Activated naive CD4-positive, alpha-beta T cell (primary cell): ENCODE data around the gene C15orf62.
A peak's percentile ranks its signal among the peaks of the same experiment; 100 is the strongest.

ENCODE experiments used
- DNase-seq, 4 experiments: peaks; one replicate each; lab custom pipeline; 2025; lab: John Stamatoyannopoulos, UW

The C15orf62 gene

DNA sequence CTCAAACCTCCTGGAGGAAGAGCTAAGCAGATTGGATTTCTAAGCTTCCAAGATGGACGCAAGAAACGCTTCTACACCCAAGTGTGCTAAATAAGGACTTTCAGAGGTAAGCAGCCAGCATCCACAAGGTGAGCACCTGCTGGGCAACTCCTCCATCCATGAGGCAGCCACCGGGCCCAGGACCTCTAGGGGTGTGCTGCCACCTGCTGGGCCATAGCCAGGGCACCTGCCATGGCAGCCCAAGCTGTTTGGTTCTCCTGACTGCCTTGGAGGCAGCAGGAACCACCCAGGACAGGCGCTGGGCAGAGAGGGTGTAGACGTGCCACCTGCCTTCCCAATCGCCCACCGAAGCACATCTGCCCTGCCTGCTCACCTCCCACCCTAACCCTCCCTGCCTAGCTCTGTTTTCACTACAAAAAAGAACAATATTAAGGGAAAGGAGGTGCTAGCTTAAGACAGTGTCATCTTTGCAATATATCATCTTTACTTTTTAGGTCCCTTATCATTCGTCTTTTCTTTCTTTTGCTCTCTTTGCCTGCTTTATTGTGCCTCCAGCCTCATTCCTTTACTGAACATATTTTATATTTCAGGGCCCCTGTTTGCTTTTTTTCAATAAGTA, 12.9 kb downstream of the C15orf62 start:
- DNase-seq: peak; percentile 35 to 77 (median 62)

DNA sequence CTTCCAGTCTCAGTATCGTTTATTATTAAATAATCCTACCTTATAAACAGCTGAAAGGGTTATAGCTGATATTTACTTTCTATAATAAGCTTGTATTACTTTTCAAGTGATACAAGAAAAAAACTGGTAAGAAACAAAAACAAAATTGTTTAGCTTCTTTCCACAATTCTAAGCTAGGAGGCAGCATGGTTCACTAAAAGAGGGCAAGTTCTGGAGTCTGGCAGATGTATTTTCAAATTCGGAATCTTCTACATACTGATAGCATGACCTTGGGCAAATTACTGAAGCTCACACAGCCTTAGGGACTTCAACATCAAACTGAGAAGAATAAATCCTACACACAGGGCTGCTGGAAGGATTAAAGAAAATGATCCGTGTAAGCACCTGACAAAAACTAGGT, 15.4 kb downstream of the C15orf62 start:
- no peak for DNase-seq

DNA sequence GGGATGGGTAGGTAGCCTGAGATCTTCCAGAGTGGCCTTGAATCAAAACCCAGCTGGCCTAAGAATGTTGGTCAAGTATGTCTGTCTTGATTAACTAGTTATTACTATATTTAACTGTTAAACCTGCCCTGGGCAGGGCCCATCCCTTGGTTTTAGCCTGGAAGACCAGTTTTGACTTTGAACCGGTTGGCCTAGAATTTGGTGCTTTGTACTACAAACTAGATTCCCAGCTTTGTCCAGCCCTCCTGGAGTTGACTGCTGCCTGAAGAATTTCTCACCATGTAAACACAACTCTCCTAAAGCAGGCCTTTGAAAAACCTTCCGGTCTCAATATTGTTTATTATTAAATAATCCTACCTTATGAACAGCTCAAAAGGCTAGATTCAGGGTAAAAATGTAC, 16.0 kb downstream of the C15orf62 start:
- no peak for DNase-seq

DNA sequence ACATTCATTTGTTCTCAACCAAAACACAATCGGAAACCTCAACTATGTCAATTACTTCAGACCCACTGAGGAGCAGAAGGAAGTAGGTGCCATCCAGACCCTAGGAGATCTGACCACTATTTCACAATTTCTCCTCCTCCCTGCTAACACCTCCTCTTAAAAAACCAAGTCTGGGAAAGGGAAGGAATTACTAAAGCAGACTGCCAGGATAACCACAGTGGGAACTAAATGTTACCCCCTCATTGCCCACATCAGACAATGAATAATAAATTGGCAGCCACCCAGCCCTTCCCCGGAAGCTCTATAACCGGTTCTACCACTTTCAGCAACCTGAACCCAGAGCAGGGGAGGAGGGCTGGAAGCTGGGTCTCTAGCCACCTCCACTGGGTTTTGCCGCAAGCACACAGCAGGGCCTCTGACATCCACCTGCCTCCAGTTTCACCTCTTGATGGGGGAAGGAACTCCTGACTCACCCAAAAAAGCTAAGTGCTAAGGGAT, 17.6 kb downstream of the C15orf62 start:
- peak in 2 of 4 experiments; percentile 6 to 9 for DNase-seq

DNA sequence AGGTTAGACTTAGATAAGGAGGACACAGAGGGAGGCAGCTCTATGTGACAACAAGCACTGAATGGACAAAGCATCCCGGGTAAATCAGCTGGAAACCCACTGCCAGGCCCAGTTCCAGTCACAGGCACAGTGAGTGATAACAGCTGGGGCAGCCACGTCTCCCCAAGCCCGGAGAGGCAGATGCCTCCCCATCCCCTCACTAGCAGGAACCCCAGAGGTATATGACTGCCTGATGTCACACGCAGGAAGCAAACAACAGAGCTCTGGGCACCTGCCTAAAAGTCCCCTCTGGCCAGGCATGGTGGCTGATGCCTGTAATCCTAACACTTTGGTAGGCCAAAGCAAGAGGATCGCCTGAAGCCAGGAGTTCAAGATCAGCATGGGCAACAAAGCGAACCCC, 18.2 kb downstream of the C15orf62 start:
- no peak for DNase-seq

DNA sequence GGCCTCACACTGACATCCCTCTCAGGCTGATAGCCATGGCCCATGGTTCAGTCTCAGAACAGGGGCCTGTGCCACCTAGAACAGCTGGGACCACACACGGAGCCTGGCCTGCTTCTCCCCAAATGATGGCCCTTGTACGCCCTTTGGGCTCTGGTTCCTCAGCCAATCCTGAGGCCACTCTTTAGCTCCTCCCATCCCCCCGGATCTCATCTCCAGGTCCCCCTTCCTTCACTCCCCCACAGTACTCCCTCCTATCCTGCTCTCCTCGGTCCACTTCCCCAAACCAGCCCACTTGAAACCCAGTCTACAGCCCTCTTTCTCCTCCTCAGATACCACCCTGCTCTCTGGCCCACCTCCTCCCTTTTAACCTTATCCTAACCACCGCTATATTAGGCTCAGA, 19.3 kb downstream of the C15orf62 start:
- DNase-seq: no peak

DNA sequence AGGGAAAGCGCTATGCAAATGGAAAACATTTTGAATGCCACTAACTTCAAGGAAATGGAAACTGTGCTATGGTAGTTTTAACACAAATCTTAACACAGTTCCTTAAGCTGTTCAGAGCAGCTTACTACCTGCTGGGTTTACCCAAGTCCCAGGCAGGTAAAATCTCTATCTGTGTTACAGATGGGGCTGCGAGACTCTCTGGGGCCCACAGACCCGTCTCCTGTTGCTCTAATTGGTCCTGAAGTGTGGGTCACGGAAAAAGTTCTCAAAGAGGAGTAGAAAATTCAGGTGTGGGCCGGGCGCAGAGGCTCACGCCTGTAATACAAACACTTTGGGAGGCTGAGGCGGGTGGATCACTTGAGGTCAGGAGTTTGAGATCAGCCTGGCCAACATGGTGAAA, 20.2 kb downstream of the C15orf62 start:
- no peak for DNase-seq

DNA sequence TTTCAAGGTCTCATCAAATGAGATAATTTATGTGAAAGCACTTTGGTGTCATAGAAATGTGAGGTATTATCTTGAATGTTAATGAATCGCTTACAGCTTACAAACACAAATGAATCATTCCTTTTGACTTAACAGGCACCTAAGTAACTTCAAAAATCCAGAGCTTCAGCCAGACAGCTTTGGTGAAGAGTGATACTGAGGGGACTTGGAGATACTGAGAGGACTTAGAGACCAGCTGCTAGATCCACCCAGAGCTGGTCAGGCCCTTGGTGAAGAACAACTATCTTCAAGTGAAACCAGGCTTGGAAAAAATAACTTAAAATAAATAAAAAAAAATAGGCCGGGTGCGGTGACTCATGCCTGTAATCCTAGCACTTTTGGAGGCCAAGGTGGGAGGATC, 20.9 kb downstream of the C15orf62 start:
- DNase-seq: no peak

DNA sequence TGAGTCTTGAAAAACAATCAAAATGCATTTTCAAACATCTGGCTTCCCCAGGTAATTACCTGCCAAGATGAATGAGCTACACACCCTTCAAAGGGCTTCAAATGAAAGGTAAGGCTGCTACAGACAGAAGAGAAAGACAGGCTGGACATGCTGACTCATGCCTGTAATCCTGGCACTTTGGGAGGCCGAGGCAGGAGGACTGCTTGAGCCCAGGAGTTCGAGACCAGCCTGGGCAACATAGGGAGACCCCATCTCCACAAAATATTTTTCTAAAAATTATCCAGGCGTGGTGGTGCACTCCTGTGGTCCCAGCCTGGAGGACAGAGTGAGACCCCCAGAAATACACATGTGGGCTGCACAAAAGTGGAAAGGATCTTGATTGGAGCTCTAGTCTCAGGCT, 22.6 kb downstream of the C15orf62 start:
- no peak for DNase-seq

DNA sequence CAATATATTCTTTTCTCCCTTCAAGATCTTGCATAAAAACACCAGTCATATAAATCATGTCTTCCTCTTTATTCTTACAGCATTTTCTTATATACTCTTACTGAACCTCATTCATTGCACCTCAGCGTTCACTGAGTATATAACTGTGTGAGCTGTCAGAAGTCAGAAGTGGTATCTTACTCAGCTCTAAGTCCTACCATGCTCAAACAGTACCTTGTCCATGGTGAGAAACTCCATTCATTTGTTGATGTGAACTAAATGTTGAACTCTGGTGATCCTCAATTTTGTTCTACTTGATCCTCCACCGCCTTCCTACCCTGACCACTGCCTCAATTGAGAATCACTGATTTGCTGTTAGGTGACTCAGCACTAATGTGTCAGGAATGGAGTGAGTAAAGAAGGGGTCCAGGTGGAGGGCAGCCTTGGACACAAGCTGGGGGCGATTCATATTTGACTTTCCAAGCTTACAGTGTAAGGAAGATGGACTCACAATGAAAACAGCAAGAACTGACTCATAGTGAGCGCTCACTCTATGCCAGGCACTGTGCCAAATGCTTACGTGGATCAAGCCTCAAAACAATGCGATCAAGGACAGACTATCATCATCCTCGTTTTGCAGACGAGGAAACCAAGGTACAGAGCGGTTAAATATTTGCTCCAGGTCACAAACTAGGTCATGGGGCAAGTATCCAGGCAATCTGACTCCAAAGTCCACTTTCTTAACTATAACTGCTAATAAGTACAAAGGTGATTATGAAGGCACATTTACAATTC, 23.6 kb downstream of the C15orf62 start:
- no peak for DNase-seq

DNA sequence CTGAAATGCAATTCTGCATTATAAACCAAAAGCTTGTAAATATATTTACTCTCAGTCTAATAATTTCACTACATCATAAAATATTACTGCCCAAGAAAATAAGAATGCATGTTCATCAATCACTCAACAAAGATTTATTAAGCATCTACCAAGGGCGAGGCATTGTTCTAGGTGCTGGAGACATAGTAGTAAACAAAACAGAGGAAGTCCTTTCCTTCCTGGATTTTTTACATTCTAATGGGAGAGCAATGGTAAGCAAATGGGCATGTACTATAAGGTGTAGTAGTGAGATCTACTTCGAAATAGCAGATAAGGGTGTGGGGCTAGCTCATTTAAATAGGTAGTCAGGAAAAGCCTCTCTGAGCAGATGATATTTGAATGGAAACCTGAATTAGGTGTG, 26.3 kb downstream of the C15orf62 start:
- DNase-seq: no peak

DNA sequence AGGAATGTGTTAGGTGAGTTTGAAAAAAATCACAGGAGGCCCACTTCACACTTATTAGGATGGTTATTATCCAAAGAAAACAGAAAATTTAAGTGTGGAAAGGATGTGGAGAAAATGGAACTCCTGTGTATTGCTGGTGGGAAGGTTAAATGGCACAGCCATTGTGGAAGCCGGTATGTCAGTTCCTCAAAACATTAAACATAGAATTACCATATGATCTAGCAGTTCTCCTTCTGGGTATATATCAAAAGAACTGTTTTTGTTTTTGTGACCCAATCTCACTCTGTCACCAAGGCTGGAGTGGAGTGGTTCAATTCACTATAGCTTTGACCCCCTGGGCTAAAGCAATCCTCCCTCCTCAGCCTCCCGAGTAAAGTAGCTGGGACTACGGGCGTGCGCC, 26.7 kb downstream of the C15orf62 start:
- no peak for DNase-seq

DNA sequence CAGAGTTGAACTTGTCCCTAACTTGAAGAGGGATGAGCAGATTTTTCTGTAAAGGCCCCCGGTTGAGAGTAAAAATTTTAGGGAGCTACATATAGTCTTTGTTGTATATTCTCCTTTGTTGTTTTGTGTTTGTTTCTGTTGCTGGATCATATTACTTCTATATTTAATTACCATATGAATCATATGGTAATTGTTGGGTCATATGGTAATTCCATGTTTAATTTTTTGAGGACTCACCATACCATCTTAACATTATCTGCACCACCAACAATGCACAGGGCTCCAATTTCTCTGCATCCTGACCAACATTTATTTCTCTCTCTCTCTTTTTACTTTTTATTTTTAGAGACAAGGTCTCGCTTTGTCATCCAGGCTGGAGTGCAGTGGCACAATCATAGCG, 29.7 kb downstream of the C15orf62 start:
- DNase-seq: no peak

DNA sequence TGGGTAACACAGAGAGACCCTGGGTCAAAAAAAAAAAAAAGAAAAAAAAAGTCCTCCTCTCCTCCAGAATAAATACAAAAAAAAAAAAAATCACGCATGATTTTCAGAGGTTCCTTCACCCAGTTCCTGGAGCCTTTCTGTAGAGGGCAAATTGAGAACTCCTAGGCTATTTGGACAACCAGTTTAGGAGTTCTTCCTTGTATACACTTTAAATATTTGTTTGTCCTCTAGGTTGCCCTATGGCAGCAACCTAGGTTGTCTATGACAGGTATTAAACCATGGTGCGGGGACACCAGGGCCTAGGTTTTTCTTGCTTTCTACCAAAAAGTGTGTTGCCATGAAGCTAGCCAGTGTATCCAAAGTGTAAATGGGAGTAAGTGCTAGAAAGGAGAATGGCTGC, 33.3 kb downstream of the C15orf62 start:
- DNase-seq: no peak

DNA sequence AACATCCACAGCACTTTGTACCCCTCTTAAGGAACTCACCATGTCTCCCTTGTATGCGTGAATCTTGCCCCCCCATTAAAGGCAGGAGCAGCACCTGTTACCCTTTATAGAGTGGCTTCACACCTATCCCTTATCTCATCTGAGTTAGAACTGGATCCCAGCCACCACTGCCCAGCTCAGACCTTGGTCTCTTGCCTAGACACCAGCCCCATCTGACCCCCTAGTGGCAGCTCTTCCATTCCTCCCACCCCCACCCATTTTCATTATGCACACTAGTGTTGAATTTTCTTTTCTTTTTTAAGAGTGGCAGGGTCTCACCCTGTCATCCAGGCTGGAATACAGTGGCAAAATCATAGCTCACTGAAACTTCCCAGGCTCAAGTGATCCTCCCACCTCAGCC, 33.9 kb downstream of the C15orf62 start:
- DNase-seq: no peak

DNA sequence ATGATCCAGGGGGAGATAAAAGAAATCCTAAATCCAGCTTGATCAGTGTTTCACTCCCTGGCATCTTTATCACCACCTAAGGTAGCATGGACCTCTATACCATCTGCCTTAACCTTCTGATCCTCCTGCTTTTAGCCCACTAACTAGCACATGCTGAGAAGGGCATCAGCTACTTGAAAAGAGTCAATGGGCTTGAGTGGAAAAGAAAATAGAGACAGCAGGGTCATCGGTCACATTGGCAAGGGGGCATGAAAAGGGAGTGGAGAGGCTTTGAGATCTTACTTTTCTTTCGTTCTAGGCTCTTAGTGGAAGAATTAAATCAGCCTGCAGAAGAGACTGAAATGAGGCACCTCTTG, 36.9 kb downstream of the C15orf62 start:
- no peak for DNase-seq

DNA sequence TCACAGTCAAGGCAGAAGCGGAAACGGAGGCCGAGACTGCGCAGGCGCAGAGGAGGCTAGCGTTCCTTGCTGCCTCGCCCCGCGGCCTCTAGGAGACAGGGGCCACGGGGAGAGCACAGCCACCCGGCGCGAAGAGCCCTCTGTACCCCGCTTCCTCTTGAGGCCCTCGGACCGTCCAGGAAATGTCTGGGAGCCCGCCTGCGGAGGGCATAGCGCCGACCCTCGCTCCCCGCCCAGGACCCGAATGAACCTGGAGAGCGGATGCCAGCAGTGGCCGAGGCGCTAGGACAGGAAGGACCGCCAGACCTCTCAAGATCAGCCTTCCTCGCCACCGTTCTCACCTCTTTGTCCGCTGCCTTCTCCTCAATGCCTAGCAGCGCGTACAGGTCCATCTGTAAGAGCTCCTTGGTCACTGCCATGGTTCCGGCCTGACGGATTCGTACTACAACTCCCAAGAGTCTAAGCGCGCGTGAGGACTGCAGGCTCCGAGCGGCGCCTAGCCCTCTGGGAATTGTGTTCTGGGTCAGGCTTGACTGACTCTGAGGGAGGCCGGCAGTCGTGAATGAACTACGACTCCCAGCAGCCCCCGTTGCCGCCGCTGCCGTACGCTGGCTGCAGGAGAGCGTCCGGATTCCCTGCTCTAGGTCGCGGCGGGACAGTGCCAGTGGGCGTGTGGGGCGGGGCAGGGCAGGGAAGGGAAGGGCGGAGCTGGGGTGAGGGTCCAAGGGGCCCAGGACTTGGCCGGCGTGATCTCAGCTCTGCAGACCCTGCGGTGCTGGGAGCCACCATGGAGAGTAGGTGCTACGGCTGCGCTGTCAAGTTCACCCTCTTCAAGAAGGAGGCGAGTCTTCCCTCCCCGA, 37.5 kb downstream of the C15orf62 start, which contains the start of the genes DNAJC17 and ZFYVE19:
TSS of gene DNAJC17 (minus strand) at position 446 of the 860 bp plus-strand sequence. CDS start at position 419, 27 bp downstream.
TSS of gene ZFYVE19 (plus strand) at position 62 of the 860 bp plus-strand sequence. CDS start at position 563, 501 bp downstream.
- DNase-seq: peak; percentile 78 to 90 (median 84)

DNA sequence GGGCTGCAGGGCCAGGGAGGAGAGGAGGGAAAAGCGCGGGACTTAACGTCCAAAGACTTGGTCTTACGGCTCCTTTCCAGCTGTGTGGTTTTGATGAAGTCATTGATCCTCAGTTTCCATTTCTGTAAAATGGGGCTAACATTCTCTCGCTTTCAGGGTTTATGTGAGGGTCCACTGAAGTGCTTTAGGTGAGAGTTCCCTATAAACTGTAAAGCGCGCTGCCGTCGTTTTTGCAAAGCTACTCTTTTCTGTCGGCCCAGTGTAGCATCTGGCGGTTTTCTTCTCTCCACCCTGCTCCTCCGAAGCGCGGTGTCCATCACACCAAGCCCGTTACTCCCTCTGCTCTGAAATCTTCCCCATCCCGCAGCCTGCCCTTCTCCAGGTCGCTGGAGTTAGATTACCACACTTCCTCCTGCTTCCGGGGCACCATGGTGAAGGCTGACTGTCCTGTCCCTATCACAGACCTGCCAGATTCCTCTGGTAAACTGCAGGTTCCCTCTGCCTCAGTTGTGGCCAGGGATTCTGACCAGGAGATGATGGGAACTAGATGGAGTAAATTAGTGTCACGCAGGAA, 38.2 kb downstream of the C15orf62 start:
- DNase-seq: no peak

DNA sequence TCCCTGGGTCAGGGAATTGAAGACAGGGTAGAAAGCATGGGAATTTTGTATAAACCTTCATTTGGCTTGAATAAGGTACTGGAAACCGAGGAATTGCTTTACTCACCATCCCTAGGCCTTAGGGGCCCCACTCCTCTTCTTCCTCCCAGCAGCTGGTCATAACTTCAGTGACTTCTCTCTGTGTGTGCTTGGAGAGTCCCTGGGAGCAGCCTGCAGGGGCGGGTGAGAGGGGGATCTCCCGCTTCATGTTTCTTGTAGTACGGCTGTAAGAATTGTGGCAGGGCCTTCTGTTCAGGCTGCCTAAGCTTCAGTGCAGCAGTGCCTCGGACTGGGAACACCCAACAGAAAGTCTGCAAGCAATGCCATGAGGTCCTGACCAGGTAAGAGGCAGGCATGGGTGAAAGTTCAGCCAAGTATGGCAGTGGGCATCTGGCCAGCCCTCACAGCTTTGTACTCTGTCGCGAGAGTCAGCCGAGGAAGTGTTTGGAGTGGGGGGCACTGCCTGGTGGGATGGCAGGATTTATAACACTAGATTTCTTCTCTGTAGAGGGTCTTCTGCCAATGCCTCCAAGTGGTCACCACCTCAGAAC, 39.2 kb downstream of the C15orf62 start:
- DNase-seq: no peak

DNA sequence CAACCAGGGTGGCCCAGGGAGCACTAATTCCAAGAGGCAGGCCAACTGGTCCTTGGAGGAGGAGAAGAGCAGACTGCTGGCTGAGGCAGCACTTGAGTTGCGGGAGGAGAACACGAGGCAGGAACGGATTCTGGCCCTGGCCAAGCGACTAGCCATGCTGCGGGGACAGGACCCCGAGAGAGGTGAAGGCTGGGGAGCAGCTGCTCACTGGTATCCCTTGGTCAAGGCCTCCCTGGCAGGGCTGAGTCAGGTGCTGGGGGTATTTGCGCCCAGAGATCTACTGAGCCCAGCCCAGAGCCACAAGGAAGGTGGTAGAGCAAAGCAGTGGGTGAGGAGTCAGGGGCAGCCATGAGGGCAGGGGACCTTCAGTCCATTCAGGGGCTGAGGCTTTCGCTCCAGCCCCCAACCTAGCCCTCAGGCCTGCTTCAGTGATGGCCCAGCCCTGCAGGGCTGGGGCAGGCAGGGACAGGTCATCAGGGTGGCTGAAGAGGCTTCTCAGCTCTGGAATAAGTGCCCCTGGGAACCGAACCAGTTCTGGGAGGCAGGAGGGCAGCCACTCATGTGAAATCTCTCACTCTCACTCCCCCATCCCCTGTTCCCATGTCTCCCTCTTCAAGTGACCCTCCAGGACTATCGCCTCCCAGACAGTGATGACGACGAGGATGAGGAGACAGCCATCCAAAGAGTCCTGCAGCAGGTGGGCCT, 43.1 kb downstream of the C15orf62 start:
- DNase-seq: no peak

DNA sequence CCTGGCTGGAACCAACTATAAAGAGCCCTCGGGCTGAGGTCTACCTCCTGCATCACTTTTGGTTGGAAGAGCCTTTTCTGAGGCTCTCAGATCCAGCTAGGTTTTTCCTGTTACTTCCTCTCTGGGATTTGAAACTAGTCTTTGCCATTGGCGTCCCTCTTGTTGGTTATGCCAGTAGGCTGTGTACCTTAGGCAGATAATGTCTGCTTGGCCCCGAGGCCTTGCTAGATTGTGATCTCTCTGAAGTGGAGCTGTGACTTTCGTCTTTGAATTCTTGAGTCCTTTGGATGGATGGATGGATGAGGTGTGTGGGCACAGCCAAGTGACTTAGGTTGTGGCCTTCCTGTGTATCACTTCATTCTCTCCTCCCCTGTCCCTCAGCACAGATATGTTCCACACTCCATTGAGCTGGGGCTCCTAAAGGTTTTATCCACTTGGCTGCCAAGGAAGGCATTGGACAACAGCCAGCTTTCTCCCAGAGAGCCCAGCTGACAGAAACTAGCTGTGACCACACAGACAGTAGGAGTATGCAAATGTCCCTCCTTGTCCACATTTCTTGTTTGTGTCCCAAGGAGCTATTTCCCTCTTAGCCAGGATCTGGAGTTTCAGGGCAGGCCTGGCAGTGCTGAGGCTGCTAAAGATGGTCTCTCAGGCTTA, 45.4 kb downstream of the C15orf62 start:
- no peak for DNase-seq
